ENCODE data around the gene ATG4D.

ATG4D gene

DNA sequence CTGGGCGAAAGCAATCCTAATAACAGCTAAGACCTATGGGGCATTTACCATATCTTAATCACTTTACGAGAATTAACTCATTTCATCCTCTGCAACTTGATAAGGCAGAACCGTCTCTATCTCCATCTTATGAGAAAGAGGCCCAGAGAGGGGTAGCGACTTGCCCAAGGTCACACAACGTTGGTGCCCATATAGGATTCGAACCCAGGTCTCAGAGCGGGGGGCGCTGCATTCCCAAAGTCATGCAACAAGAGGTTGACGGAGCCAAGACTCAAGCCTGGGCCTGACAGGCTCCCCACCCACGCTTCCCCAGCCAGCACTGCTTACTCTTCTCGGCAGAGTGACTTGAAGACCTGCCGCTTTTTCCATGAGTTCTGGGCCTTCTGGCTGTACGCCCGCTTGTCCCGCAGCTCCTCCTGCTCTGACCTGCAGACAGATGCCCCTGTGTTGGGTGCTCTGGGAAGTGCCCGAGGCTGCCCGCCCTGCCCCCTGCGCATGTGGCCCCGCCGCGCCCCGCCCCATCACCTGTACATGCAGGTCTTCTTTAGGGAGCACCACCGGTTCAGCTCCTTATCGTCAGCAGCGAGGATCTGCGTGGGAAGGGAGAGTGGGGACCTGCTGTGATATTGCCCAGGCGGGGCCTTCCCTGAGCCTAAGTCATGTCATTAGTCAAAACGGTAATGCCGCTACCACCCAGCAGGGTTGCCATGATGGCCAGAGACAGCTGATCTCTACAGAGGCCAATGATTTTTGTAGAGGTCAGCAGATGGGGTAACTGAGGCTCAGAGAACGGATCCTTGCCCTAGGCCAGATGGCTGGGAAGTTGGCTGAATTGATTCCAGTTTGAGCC is 11.3 kb downstream of the ATG4D start:
- H3K9me3 ChIP-seq (ENCODE audit: insufficient read depth, low read depth, low read length) = no peaks in the 10 kb centered on the region
- peaks cover 90% of the 10 kb centered on the region for H3K36me3 ChIP-seq (ENCODE audit: insufficient read depth, low read depth, low read length)
- H3K4me1 ChIP-seq (ENCODE audit: insufficient read depth, low read length) = no peaks in the 10 kb centered on the region
- H3K27ac ChIP-seq (ENCODE audit: low read length) = no peak overlapping the region
- H3K4me3 ChIP-seq (ENCODE audit: low read length) = no peak overlapping the region
- H3K9ac ChIP-seq (ENCODE audit: low read depth, low read length) = no peak overlapping the region
- H3K27me3 ChIP-seq (ENCODE audit: insufficient read depth, low read length) = no peaks in the 10 kb centered on the region

DNA sequence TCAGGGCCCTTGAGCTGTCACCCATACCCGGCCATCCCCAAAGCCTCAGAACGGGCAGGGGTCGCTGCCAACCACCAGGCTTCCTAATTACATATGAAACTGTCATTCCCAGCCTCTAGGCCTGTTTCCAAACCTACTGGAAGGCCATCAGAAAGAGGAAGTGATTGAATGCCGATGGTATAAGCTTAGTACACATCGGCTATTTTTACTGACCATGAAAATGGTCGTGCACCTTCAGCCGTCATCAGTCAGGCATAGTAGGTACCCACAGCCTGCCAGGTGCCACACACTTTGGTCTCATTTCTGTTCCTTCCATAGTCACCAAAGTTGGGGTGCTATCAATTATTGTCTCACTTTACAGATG is 11.9 kb downstream of the ATG4D start:
- H3K4me1 ChIP-seq (ENCODE audit: insufficient read depth, low read length) = no peaks in the 10 kb centered on the region
- no peak overlapping the region for H3K4me3 ChIP-seq (ENCODE audit: low read length)
- no peaks in the 10 kb centered on the region for H3K9me3 ChIP-seq (ENCODE audit: insufficient read depth, low read depth, low read length)
- H3K27me3 ChIP-seq (ENCODE audit: insufficient read depth, low read length) = no peaks in the 10 kb centered on the region
- no peak overlapping the region for H3K27ac ChIP-seq (ENCODE audit: low read length)
- no peak overlapping the region for H3K9ac ChIP-seq (ENCODE audit: low read depth, low read length)
- peaks cover 90% of the 10 kb centered on the region for H3K36me3 ChIP-seq (ENCODE audit: insufficient read depth, low read depth, low read length)

DNA sequence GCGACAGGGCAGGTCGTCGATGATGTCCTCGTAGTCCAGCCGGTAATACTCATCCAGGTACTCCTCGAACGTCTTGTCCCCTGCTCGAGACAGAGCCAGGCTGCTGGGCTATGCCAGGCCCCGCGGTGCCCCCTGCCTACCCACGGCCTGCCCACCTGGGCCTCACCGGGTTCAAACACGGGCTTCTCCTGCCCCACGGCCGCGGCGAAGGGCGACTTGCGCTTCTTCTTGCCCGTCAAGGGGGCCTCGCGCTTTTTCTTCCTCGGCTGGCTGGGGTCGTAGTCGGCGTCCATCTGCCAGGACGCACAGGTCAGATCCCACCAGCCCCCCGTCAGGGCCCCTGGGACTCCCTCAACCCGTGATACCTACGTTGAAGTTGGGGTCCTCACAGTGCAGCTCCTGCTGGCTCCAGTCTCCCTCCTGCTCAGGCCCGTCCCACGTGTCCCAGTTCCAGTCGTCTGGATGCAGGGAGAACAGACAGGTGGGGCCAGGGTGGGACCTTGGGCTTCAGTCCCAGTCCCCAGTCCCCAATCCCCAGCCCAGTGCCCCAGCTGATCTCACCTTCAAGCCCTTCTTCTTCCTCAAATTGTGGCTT is 14.0 kb downstream of the ATG4D start:
- Histone ChIP-seq H3K36me3 (ENCODE audit: insufficient read depth, low read depth, low read length) (peaks cover 93% of the 10 kb centered on the region), H3K9ac (ENCODE audit: low read depth, low read length) (no peak overlapping the region), H3K4me3 (ENCODE audit: low read length) (no peak overlapping the region), H3K9me3 (ENCODE audit: insufficient read depth, low read depth, low read length) (no peaks in the 10 kb centered on the region), H3K27ac (ENCODE audit: low read length) (no peak overlapping the region), H3K4me1 (ENCODE audit: insufficient read depth, low read length) (no peaks in the 10 kb centered on the region), H3K27me3 (ENCODE audit: insufficient read depth, low read length) (no peaks in the 10 kb centered on the region)

DNA sequence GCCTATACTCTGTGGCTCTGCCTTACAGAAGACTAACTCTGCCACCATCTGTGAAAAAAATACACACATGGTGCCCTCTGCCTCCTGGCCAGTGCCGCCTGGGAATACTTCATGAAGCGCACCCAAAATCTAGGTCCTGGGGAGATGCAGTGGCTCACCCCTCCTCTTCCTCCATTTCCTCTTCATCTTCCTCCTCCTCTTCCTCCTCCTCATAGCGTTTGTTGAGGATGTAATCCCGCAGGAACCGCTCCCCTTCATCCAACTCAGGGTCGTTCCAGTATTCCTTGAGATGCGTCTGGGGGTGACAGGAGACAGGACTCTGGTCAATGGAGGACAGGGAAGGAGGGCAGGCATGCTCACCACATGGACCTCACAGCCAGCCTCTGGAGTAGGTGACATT is 16.4 kb downstream of the ATG4D start:
- Histone ChIP-seq H3K36me3 (ENCODE audit: insufficient read depth, low read depth, low read length) (peaks cover 70% of the 10 kb centered on the region), H3K4me1 (ENCODE audit: insufficient read depth, low read length) (no peaks in the 10 kb centered on the region; the same call in 1 of the 2 replicates), H3K27me3 (ENCODE audit: insufficient read depth, low read length) (no peaks in the 10 kb centered on the region), H3K9me3 (ENCODE audit: insufficient read depth, low read depth, low read length) (no peaks in the 10 kb centered on the region), H3K27ac (ENCODE audit: low read length) (no peak overlapping the region), H3K4me3 (ENCODE audit: low read length) (no peak overlapping the region), H3K9ac (ENCODE audit: low read depth, low read length) (no peak overlapping the region)

DNA sequence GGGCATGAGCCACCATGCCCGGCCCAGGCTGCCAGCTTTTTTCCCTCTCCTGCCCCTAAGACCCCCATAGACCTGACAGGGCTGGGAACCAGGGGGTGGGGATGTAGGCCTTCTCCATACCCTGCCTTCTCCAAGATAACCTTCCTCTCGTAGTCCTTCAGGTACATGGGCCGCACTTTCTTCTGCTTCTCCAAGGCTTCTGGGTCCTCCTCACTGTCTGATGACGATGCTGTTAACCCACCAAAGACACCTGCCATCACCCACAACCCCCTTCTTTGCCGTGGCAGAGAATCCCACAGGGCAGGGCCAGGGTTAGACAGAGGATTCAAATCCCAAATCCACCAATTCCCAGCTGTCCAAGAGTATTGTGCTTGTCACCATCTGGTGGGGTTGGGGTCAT is 18.9 kb downstream of the ATG4D start:
- H3K27ac ChIP-seq (ENCODE audit: low read length) = no peak overlapping the region
- peaks cover 3% of the 10 kb centered on the region; the same call in 1 of the 2 replicates for H3K4me1 ChIP-seq (ENCODE audit: insufficient read depth, low read length)
- no peaks in the 10 kb centered on the region for H3K9me3 ChIP-seq (ENCODE audit: insufficient read depth, low read depth, low read length)
- peaks cover 12% of the 10 kb centered on the region for H3K27me3 ChIP-seq (ENCODE audit: insufficient read depth, low read length)
- no peak overlapping the region for H3K9ac ChIP-seq (ENCODE audit: low read depth, low read length)
- peaks cover 47% of the 10 kb centered on the region for H3K36me3 ChIP-seq (ENCODE audit: insufficient read depth, low read depth, low read length)
- no peak overlapping the region for H3K4me3 ChIP-seq (ENCODE audit: low read length)

DNA sequence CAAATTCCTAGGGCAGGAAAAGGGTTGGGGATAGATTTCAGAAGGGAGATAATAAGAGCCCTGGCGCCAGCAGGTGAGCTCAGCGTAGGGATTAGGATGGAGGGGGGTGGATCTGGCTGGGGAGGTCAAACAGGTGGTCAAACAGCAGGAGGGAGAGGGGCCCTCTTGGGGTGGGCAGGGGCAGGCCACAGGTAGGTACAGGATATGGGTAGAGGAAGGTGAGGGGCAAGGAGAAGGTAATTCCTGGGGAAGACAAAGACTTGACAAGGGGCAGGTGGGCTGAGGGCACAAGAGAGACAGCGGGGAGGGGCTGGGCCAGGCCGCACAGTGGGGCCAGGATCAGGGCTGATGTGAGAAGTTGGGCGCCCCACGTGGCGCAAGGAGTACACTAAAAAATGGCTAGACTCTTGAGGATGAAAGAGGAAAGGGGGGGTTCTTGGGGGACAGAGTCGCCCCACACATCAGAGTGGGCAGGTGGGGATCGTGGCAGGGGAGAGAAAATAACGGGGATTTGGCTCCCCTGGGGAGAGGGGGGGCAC is 21.4 kb downstream of the ATG4D start:
- H3K27me3 ChIP-seq (ENCODE audit: insufficient read depth, low read length) = peaks cover 18% of the 10 kb centered on the region
- peaks cover 6% of the 10 kb centered on the region; the same call in 1 of the 2 replicates for H3K4me1 ChIP-seq (ENCODE audit: insufficient read depth, low read length)
- H3K27ac ChIP-seq (ENCODE audit: low read length) = peak overlapping the region; percentile 3
- peak overlapping the region; percentile 93 for H3K9ac ChIP-seq (ENCODE audit: low read depth, low read length)
- no peaks in the 10 kb centered on the region for H3K9me3 ChIP-seq (ENCODE audit: insufficient read depth, low read depth, low read length)
- peak overlapping the region; percentile 85 for H3K4me3 ChIP-seq (ENCODE audit: low read length)
- H3K36me3 ChIP-seq (ENCODE audit: insufficient read depth, low read depth, low read length) = peaks cover 24% of the 10 kb centered on the region

DNA sequence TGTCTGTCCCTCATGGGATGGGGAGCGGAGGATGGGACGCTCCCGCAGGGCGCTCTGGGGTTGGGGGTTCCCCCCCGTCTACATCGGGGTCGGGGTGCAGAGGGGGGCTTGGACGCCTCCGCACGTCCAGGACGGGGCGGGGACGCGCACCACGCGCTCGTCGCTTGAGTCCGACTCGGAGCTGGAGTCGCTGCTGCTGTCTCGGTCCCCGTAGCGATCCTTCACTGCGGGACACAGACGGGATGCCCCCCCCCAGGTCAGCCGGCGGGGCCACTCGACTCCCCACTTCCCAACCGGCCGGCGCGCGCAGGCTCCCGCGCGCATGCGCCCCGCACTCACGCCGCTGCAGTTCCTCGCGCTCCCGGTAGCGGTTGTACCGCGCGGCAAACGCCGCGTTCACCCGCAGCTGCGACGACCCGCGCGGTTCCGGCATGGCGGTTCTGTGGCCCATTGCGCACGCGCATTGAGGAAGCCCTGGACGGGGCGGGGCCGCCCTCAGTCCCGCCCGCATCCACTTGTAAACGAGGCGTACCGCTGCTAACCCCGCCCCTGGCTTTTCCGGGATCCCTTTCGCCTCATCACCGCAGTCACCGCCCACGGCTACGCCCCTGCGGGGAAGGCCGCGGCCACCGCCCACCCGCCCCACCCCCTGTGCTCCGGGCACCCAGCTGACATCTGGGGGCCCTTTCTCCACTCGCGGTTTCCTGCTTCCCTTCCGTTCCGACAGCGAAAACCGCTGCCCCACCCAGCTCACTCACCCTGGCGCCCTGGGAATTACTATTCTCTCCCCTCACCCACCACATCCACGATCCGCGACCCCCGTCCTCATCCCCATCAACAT is 22.1 kb downstream of the ATG4D start, which contains the start of gene KRI1:
Gene KRI1, minus strand, starts transcription at position 444 of the 841 bp plus-strand sequence. Its CDS starts 11 bp downstream, at position 433.
- H3K4me1 ChIP-seq (ENCODE audit: insufficient read depth, low read length) = peaks cover 6% of the 10 kb centered on the region; the same call in 1 of the 2 replicates
- peak within 1 kb of the TSS; percentile 3 for H3K27ac ChIP-seq (ENCODE audit: low read length)
- peaks cover 17% of the 10 kb centered on the region for H3K36me3 ChIP-seq (ENCODE audit: insufficient read depth, low read depth, low read length)
- H3K4me3 ChIP-seq (ENCODE audit: low read length) = peak within 1 kb of the TSS; percentile 85
- H3K9me3 ChIP-seq (ENCODE audit: insufficient read depth, low read depth, low read length) = no peaks in the 10 kb centered on the region
- peak within 1 kb of the TSS; percentile 93 for H3K9ac ChIP-seq (ENCODE audit: low read depth, low read length)
- H3K27me3 ChIP-seq (ENCODE audit: insufficient read depth, low read length) = peaks cover 18% of the 10 kb centered on the region

DNA sequence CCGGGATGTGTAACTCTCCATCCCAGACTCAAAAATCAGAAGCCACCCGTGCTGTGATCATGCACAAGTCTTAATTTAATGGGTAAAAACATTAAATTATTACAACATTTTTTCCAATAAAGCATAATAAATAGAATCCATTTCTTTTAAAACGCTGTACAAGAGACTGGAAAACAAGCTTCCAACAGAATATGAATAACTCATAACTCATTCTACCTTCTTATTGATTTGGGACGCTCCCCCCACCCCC is 22.6 kb downstream of the ATG4D start:
- H3K4me1 ChIP-seq (ENCODE audit: insufficient read depth, low read length) = peaks cover 6% of the 10 kb centered on the region; the same call in 1 of the 2 replicates
- H3K9ac ChIP-seq (ENCODE audit: low read depth, low read length) = no peak overlapping the region
- no peak overlapping the region for H3K27ac ChIP-seq (ENCODE audit: low read length)
- H3K36me3 ChIP-seq (ENCODE audit: insufficient read depth, low read depth, low read length) = peaks cover 11% of the 10 kb centered on the region
- H3K27me3 ChIP-seq (ENCODE audit: insufficient read depth, low read length) = peaks cover 18% of the 10 kb centered on the region
- peak overlapping the region; percentile 85 for H3K4me3 ChIP-seq (ENCODE audit: low read length)
- no peaks in the 10 kb centered on the region for H3K9me3 ChIP-seq (ENCODE audit: insufficient read depth, low read depth, low read length)

DNA sequence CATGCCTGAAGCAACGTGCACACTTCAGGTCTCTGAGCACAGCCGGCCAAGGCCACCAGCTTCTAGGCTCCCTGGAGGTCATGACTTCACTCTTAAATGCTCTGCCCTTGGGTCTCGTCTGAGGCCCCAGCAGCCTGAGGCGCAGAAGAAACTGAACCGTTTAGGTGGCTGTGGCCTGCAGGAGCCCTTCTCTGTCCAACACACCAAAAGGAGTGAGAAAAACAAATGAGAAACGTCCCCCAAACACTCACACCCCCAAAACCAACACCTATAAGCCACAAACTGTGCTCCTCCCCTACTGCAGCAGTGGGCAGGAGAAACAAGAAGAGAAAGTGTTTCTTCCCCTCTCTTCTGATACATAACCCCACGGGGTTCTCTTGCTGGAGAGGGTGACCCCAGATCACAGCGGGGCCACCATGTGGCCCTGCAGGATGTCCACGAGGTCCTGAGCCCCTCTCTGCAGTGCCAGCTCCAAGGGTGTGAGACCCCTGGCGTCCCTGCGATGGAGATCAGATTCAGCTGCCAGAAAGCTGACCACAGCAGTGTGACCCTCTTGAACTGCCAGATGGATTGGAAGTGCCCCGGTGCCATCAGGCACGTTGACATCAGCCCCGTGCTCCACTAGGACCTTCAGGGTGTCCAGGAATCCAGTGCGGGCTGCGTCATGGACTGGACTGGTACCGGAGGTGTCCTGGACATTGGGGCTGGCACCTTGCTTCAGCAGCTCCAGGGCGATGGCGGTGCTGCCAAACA is 23.1 kb downstream of the ATG4D start:
- peaks cover 6% of the 10 kb centered on the region for H3K36me3 ChIP-seq (ENCODE audit: insufficient read depth, low read depth, low read length)
- peaks cover 18% of the 10 kb centered on the region for H3K27me3 ChIP-seq (ENCODE audit: insufficient read depth, low read length)
- peaks cover 6% of the 10 kb centered on the region; the same call in 1 of the 2 replicates for H3K4me1 ChIP-seq (ENCODE audit: insufficient read depth, low read length)
- H3K9me3 ChIP-seq (ENCODE audit: insufficient read depth, low read depth, low read length) = no peaks in the 10 kb centered on the region
- no peak overlapping the region; the same call in 1 of the 2 replicates for H3K4me3 ChIP-seq (ENCODE audit: low read length)
- no peak overlapping the region for H3K27ac ChIP-seq (ENCODE audit: low read length)
- H3K9ac ChIP-seq (ENCODE audit: low read depth, low read length) = no peak overlapping the region

DNA sequence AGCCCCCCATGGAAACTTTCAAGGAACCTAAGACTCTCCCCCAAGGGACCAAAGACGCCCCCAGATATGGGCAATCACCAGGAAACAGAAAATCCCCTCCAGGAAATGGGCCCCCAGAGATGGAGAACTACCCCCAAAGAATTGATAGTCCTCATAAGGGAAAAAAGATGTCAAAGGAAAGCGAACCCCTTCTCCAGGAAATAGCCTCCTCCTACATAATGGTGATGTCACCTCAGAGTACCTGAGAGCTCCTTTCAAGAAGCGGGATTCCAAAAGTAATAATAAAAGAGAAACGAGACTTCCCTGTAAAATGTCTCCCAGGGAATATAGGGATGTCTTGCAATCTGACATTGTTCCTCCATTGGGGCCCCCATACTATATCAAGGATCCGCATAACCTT is 24.0 kb downstream of the ATG4D start:
- peaks cover 18% of the 10 kb centered on the region for H3K27me3 ChIP-seq (ENCODE audit: insufficient read depth, low read length)
- peaks cover 2% of the 10 kb centered on the region for H3K36me3 ChIP-seq (ENCODE audit: insufficient read depth, low read depth, low read length)
- H3K4me3 ChIP-seq (ENCODE audit: low read length) = peak overlapping the region; percentile 77
- peaks cover 6% of the 10 kb centered on the region; the same call in 1 of the 2 replicates for H3K4me1 ChIP-seq (ENCODE audit: insufficient read depth, low read length)
- H3K9me3 ChIP-seq (ENCODE audit: insufficient read depth, low read depth, low read length) = no peaks in the 10 kb centered on the region
- H3K27ac ChIP-seq (ENCODE audit: low read length) = no peak overlapping the region
- peak overlapping the region; percentile 51; the same call in 1 of the 2 replicates for H3K9ac ChIP-seq (ENCODE audit: low read depth, low read length)

All from iPS-20b (cell line).